Measurements from ENCODE around the gene SCAF1.

DNA sequence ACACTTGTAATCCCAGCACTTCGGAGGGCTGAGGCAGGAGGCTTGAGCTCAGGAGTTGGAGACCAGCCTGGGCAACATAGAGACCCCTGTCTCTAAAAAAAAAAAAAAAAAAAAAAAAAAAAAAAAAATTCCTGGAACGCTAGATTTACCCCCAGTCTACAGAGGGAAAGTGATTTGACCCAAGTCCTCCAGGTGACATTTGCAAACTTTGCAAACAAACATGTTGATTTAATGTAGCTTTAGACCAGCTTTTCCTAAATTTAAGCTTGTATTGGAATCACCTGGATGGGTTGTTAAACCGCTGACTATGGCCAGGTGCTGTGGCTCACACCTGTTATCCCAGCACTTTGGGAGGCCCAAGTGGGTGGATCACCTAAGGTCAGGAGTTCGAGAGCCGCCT, 57.4 kb downstream of the SCAF1 start:
- TF ChIP-seq CTCF (IDR thresholded peaks at IDR 0.05; ENCODE audit: insufficient read depth, low read length): no peak
- TF ChIP-seq REST (IDR thresholded peaks at IDR 0.05; ENCODE audit: insufficient replicate concordance, low read depth): no peak
